H1 (cell line): ENCODE results near the gene GPR26. TPM values are rescaled to one million over a fixed set of nuclear protein-coding genes. Genes with fewer than 3 reads are reported as not detected.

ENCODE experiments used
- CTCF ChIA-PET: fragments of 300-600 bp; sonication (Branson Sonifier 250); formaldehyde crosslinking; loops from one replicate; lab custom pipeline; 2021; ENCODE audit not compliant: partially characterized antibody; lab: Charles Lee
- POLR2A ChIA-PET: fragments of 300-600 bp; sonication (Branson Sonifier 250); formaldehyde crosslinking; loops from one replicate; lab custom pipeline; 2021; ENCODE audit warnings: inconsistent platforms; ENCODE audit not compliant: partially characterized antibody; lab: Charles Lee
- DNase-seq, 2 experiments: peaks; one replicate each; pipeline versions ENCODE4 v3.0.0 to v3.0.0-alpha.2; 2010 to 2022; ENCODE audit warnings: low spot score in 2 of 2, low read depth in 1 of 2, mixed read lengths in 1 of 2
- FAIRE-seq: peaks from 2 replicates; lab custom pipeline; 2011; peaks lifted over from hg19 to GRCh38; lab: Jason Lieb, UNC
- H2AFZ ChIP-seq: 2 replicates; pipeline ENCODE4 v1.8.1; 2012; ENCODE audit warnings: low read length, inconsistent platforms
- H2AK5ac ChIP-seq: 2 replicates; pipeline ENCODE4 v1.6.1; 2013; ENCODE audit warnings: low read depth, low read length
- H2BK120ac ChIP-seq: replicated peaks from 2 replicates; pipeline ENCODE3; 2013; ENCODE audit warnings: low read depth, low read length, inconsistent platforms
- H2BK12ac ChIP-seq: 2 replicates; pipeline ENCODE4 v1.6.1; 2013; ENCODE audit warnings: low read depth, low read length
- H2BK15ac ChIP-seq: 2 replicates; pipeline ENCODE4 v1.6.1; 2013; ENCODE audit warnings: low read length
- H2BK20ac ChIP-seq: 2 replicates; pipeline ENCODE4 v1.6.1; 2013; ENCODE audit warnings: low read length
- H2BK5ac ChIP-seq: 2 replicates; pipeline ENCODE4 v1.6.1; 2013; ENCODE audit warnings: low read depth, low read length
- H3K14ac ChIP-seq: 2 replicates; pipeline ENCODE4 v1.6.1; 2013; ENCODE audit warnings: inconsistent platforms; ENCODE audit not compliant: insufficient read length
- H3K18ac ChIP-seq: 2 replicates; pipeline ENCODE4 v1.6.1; 2013; ENCODE audit warnings: low read length; ENCODE audit errors: extremely low read depth
- H3K23ac ChIP-seq: 2 replicates; pipeline ENCODE4 v1.6.1; 2013; ENCODE audit warnings: inconsistent platforms; ENCODE audit not compliant: insufficient read length
- H3K23me2 ChIP-seq: 2 replicates; pipeline ENCODE4 v1.6.1; 2013; ENCODE audit warnings: low read depth, low read length
- H3K27ac ChIP-seq: 2 replicates; pipeline ENCODE4 v1.6.1; 2011; ENCODE audit warnings: low read depth, low read length, inconsistent platforms
- H3K27me3 ChIP-seq, 4 experiments: replicated peaks in 1 of 4; 1 replicate in 1 of 4; 2 replicates in 3 of 4; pipeline versions ENCODE4 v1.6.1 to v1.8.1; 2011 to 2013; ENCODE audit warnings: low read length in 3 of 4, mild to moderate bottlenecking in 3 of 4, inconsistent platforms in 2 of 4, mixed read lengths in 2 of 4, moderate library complexity in 1 of 4; ENCODE audit not compliant: control insufficient read depth in 3 of 4, insufficient read depth in 3 of 4; ENCODE audit errors: extremely low read depth in 1 of 4
- H3K36me3 ChIP-seq, 4 experiments: 2 replicates each; pipeline versions ENCODE4 v1.6.1 to v1.8.1; 2011 to 2013; ENCODE audit warnings: mild to moderate bottlenecking in 4 of 4, low read length in 3 of 4, moderate library complexity in 2 of 4, control low read depth in 1 of 4, inconsistent platforms in 1 of 4; ENCODE audit not compliant: insufficient read depth in 4 of 4, control insufficient read depth in 2 of 4
- H3K4ac ChIP-seq: replicated peaks from 2 replicates; pipeline ENCODE3; 2013; ENCODE audit warnings: low read length, low read depth, mixed read lengths, inconsistent platforms; ENCODE audit not compliant: insufficient read length
- H3K4me1 ChIP-seq, 4 experiments: replicated peaks in 1 of 4; 1 replicate in 1 of 4; 2 replicates in 3 of 4; pipeline versions ENCODE4 v1.6.1 to v1.8.1; 2011 to 2013; ENCODE audit warnings: low read length in 3 of 4, inconsistent platforms in 2 of 4, mixed read lengths in 1 of 4; ENCODE audit not compliant: insufficient read depth in 4 of 4, control insufficient read depth in 3 of 4
- H3K4me2 ChIP-seq, 2 experiments: 2 replicates each; pipeline versions ENCODE4 v1.6.1 to v1.8.1; 2011 to 2013; ENCODE audit warnings: low read depth in 2 of 2, low read length in 2 of 2, control low read depth in 1 of 2, inconsistent platforms in 1 of 2, mild to moderate bottlenecking in 1 of 2; ENCODE audit not compliant: insufficient read depth in 1 of 2
- H3K4me3 ChIP-seq, 4 experiments: fragments of 200-600, 300-600 bp in 1 of 4; sonication (generic), shearing (Covaris generic), sonication (Bioruptor Twin) in 1 of 4; 2 replicates each; pipeline versions ENCODE4 v1.5.1 to v1.8.1; 2011 to 2016; ENCODE audit warnings: low read length in 4 of 4, low read depth in 3 of 4, control low read depth in 2 of 4, inconsistent platforms in 2 of 4, mild to moderate bottlenecking in 2 of 4, mixed read lengths in 1 of 4, moderate library complexity in 1 of 4; ENCODE audit not compliant: insufficient read depth in 2 of 4; ENCODE audit errors: extremely low read depth in 1 of 4
- H3K56ac ChIP-seq: replicated peaks from 2 replicates; pipeline ENCODE3; 2013; ENCODE audit warnings: low read depth, mild to moderate bottlenecking, mixed read lengths, low read length, inconsistent platforms; ENCODE audit not compliant: insufficient read length
- H3K79me1 ChIP-seq: 2 replicates; pipeline ENCODE4 v1.6.1; 2013; ENCODE audit warnings: low read depth, low read length, control low read depth
- H3K79me2 ChIP-seq, 2 experiments: 2 replicates each; pipeline versions ENCODE4 v1.6.1 to v1.8.1; 2012 to 2013; ENCODE audit warnings: low read length in 2 of 2, mild to moderate bottlenecking in 2 of 2, inconsistent platforms in 1 of 2; ENCODE audit not compliant: insufficient read depth in 2 of 2, control insufficient read depth in 1 of 2
- H3K9ac ChIP-seq, 4 experiments: replicated peaks in 1 of 4; 1 replicate in 1 of 4; 2 replicates in 3 of 4; pipeline versions ENCODE4 v1.6.1 to v1.8.1; 2011 to 2013; ENCODE audit warnings: low read depth in 3 of 4, low read length in 3 of 4, control low read depth in 2 of 4, mild to moderate bottlenecking in 2 of 4, moderate library complexity in 2 of 4, inconsistent platforms in 1 of 4; ENCODE audit errors: extremely low read depth in 1 of 4
- H3K9me3 ChIP-seq, 2 experiments: 2 replicates each; pipeline versions ENCODE4 v1.6.1 to v1.8.1; 2012 to 2013; ENCODE audit warnings: mild to moderate bottlenecking in 2 of 2, moderate library complexity in 2 of 2, control low read depth in 1 of 2, inconsistent platforms in 1 of 2, low read depth in 1 of 2, low read length in 1 of 2, mixed read lengths in 1 of 2; ENCODE audit not compliant: insufficient read depth in 2 of 2
- H4K20me1 ChIP-seq, 2 experiments: replicated peaks in 1 of 2; 2 replicates each; pipeline versions ENCODE3 to v1.8.1; 2011 to 2013; ENCODE audit warnings: inconsistent platforms in 2 of 2, low read length in 2 of 2, mild to moderate bottlenecking in 1 of 2; ENCODE audit not compliant: insufficient read depth in 2 of 2, control insufficient read depth in 1 of 2
- H4K5ac ChIP-seq: 2 replicates; pipeline ENCODE4 v1.6.1; 2013; ENCODE audit warnings: low read length, low read depth, mixed read lengths, inconsistent platforms; ENCODE audit not compliant: insufficient read length
- H4K8ac ChIP-seq: 2 replicates; pipeline ENCODE4 v1.8.0; 2013; ENCODE audit warnings: mild to moderate bottlenecking, moderate library complexity, low read length, inconsistent platforms; ENCODE audit not compliant: insufficient read depth; ENCODE audit errors: extremely low read depth
- H4K91ac ChIP-seq: replicated peaks from 2 replicates; pipeline ENCODE3; 2013; ENCODE audit warnings: low read length, mixed read lengths, inconsistent platforms; ENCODE audit not compliant: insufficient read length
- RAD21 ChIP-seq, 2 experiments: IDR thresholded peaks in 1 of 2; conservative IDR thresholded peaks in 1 of 2; 2 replicates each; pipeline ENCODE4 v1.6.1; 2011; ENCODE audit warnings: low read depth in 2 of 2, low read length in 2 of 2, improper control_type of control experiment in 1 of 2, inconsistent platforms in 1 of 2, mild to moderate bottlenecking in 1 of 2, moderate library complexity in 1 of 2
- WGBS, 2 experiments: shearing (Covaris generic) in 1 of 2; methylation state at CpG; one replicate each; pipeline versions ENCODE4 v1.1.6 to v1.1.7; 2013 to 2015; ENCODE audit warnings: low lambda C conversion rate in 2 of 2, mixed read lengths in 2 of 2, inconsistent platforms in 1 of 2, low coverage in 1 of 2, missing lambda C conversion rate in 1 of 2; ENCODE audit not compliant: insufficient replicate concordance in 2 of 2, insufficient coverage in 1 of 2, insufficient read length in 1 of 2; ENCODE audit errors: extremely low coverage in 1 of 2, missing lambda C conversion rate in 1 of 2; 5-methylcytosine and 5-hydroxymethylcytosine counted together
- polyA plus RNA-seq, 7 experiments: library from polyadenylated mRNA; depleted of rRNA in 3 of 7; stranded (reverse) in 5 of 7; unstranded in 2 of 7; fragments of >200 nt in 5 of 7; fragments of 200-250 nt in 2 of 7; gene quantifications; 1 replicate in 5 of 7; 2 replicates in 1 of 7; 4 replicates in 1 of 7; pipeline versions ENCODE4 v1.2.1 to v1.2.3, GENCODE V29; 2011 to 2013; ENCODE audit warnings: missing spikeins in 2 of 7, mixed read lengths in 2 of 7
- total RNA-seq: library from RNA; stranded (reverse); fragmentation: NEBNext Ultra II Directional; extraction: Animal tissue kit (Norgen Biotek cat#: 25700); gene quantifications from 2 replicates; pipeline ENCODE4 v1.2.1, GENCODE V29; 2021

The GPR26 gene
- total and polyA plus RNA-seq, 2 of the 8 experiments (the other 6 are each of a cell fraction or from before 2014, with no cell fraction given) = 0.09 to 0.21 TPM

DNA sequence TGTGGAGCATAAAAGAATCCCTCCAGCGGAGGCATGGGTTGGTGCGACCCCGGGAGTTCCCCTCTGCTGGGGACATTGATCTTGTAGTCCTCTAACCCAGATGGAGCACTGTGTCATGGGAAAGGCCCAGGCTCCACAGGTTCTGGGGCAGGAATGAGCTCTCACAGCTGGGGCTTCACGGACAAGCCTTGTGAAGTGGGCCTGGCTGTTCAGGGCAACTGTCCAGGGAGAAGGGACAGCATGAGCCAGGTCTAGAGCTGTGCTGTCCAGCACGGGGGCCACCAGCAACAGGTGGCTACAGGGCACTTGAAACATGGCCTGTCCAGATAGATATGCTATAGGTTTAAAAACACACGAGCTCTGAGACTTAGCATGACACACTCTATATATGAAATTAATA, 11.4 kb downstream of the GPR26 start:
- Histone ChIP-seq H3K14ac (no peak overlapping the region), H3K4ac (no peak overlapping the region), H4K8ac (no peak overlapping the region), H3K9ac (no peak overlapping the region), H3K23ac (no peak overlapping the region), H3K4me2 (no peak overlapping the region), H2BK20ac (no peak overlapping the region), H3K4me1 (no peaks in the 10 kb centered on the region), H3K4me3 (no peak overlapping the region), H3K27me3 (no peaks in the 10 kb centered on the region; a peak in 3 of 7 replicates), H3K23me2 (no peaks in the 10 kb centered on the region; the same call in 1 of the 2 replicates), H2AFZ (no peak overlapping the region), H2BK15ac (no peak overlapping the region), H4K5ac (no peak overlapping the region), H3K18ac (no peak overlapping the region), H3K9me3 (no peaks in the 10 kb centered on the region), H3K27ac (no peak overlapping the region), H3K36me3 (no peaks in the 10 kb centered on the region; a peak in 1 of 8 replicates), H3K79me2 (no peaks in the 10 kb centered on the region), H2BK120ac (no peak overlapping the region), H4K91ac (no peak overlapping the region), H3K56ac (no peak overlapping the region), H2BK12ac (no peak overlapping the region), H2AK5ac (no peak overlapping the region), H4K20me1 (no peaks in the 10 kb centered on the region), H3K79me1 (no peaks in the 10 kb centered on the region), H2BK5ac (no peak overlapping the region)
- 85% methylated on average over 6 of the region's 6 CpGs; no CpG with 5 or more reads in 1 of the 2 experiments for WGBS, 2 experiments
- TF ChIP-seq RAD21 (IDR thresholded peaks at IDR 0.05 in 1 of 2, conservative IDR thresholded peaks at IDR 0.05 in 1 of 2; ENCODE audit: low read depth in 2 of 2, low read length in 2 of 2) = no peak
- FAIRE-seq (no peak), DNase-seq (no peak)
- ChIA-PET POLR2A (no interaction called here), CTCF (interaction anchor here (0.8 to 4.5 kb wide), 12 partner anchors 9 to 237 kb away, joined by 3 to 25 read pairs (median 4); partner anchors contain the start of gene GPR26)
